Dermis microvascular lymphatic vessel endothelial cell (primary cell): ENCODE results near the gene GPR55. TPM values are rescaled to one million over a fixed set of nuclear protein-coding genes. Genes with fewer than 3 reads are reported as not detected.

Experiments used
- DNase-seq, 2 donors: peaks; one replicate each; pipeline versions ENCODE4 v3.0.0 to v3.0.0-alpha.2; 2010; ENCODE audit warnings: low read depth in 2 of 2
- total RNA-seq: library from RNA; depleted of rRNA; stranded (reverse); fragments of >200 nt; gene quantifications from 2 replicates; pipeline ENCODE4 v1.2.1, GENCODE V29; 2014

Gene GPR55
- total RNA-seq, 1 donor from 2014 or later = not detected

DNA sequence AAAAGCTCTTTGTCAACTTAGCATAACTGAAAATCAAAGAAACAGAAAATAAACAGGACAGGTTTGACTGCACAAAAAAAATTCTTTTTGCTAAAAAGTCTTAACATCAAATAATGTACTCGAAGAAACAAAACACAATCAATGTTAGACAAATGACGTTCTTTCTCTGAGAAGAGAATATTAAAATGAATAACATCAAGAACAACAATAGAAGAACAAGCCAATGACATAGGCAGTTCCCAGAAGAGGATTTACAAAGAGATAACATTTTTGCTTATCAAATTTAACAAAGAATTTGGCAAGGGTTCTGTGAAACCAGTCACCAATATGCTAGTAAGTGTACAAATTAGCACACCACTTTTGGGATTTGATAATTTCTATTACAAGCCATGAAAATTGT lies 5.8 kb downstream of the GPR55 start:
- DNase-seq = no peak

DNA sequence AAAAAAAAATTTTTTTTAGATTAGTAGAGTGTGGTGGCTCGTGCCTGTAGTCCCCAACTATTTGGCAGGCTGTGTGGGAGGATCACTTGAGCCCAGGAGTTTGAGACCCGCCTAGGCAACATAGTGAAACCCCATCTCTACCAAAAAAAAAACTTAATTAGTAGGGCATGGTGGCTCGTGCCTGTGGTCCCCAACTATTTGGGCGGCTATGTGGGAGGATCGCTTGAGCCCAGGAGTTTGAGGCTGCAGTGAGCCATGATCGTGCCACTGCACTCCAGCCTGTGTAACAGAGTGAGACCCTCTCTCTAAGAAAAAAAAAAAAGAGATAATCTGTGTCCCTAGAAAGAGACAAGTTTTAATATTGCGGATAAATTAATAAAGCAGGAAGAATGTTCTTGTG lies 8.8 kb downstream of the GPR55 start:
- DNase-seq = no peak

DNA sequence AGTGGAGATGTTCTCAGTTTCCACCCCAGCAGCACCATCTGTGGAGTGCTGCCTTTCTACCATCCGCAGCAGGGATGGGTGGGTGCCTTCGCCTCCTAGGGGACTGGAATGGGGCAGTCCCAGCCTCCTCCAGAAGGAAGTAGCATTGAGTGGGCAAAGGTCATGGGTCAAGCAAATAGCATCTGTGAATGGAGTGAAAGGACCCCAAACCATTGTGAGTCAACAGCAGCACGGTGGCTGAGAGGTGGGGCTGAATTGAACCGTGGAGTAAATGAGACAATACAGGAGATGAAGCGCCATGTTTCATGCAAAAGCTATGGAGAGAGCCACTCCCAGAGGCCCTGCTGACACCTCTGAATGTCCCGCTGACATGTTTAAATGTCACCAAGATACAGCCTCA lies 9.7 kb downstream of the GPR55 start:
- no peak for DNase-seq

DNA sequence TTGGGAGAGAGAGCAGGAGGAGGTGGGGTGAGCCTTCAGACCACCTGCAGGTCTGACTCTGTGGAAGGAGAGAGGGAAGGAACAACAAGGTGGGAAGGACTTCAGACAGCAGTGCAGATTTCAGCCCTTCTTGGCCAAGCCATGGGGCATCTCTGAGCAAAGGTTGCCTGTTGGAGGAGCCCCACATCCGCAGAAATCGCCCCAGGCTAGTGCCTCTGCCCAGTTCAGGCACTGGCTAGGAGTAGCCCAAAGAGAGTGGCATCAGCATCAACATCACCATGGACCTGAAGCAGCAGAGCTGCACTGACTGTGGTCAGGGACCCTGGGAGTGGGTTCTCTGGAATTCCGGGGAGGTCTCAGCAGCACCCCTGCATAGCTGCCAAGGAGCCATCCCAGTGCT lies 10.2 kb downstream of the GPR55 start:
- DNase-seq = no peak

DNA sequence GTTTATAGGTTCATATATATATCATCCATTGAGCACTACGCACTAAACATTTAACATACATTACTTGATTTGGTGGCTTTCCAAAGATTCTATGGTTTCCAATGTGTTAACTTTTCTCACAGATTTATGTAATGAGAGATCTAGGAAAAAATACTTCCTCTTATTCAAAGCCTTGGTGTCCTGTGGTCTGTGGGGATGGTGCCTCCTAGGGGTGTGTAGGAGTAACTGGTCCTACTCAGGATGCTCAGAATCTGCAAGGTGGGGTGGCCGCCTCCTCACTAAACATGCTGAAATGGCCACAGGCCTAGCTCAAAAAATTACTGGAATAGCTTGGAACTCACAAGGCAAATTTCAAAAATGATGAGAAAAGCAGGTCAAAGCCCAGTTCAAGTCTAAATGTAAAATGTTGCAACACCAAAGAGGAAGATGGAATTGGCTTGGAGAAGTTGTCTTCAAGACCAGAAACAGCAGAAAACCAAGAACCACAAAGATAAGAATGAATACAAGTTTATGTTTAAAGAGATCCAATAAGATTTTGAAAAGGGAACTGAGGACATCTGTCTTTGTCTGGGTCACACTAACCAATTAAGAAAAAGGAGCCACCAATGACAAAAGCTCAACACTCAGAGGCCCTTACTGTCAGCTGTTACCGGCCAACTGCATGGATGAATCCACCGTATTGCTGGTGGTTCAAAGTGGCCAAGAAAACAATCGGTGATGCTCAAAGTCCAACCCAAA lies 11.5 kb downstream of the GPR55 start:
- peak; percentile 14 to 36 for DNase-seq

DNA sequence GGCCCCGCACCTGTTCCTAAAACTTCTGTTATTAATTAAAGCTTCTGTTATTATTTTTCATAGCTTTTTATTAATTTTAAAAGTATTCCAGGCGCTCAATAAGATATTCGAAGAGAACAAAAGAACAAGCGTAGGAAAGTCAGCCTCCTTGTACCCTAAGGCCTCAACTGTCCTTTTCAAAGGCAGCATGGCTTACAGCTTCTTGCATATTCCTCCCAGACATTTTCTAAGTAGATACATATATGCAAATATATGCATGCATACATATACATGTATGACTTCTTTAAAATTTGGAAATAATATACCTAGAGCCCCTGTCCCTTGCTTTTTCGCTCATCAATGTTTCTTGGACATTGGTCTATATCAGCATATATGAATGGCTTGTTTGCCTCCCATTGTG lies 12.3 kb downstream of the GPR55 start:
- DNase-seq = no peak

DNA sequence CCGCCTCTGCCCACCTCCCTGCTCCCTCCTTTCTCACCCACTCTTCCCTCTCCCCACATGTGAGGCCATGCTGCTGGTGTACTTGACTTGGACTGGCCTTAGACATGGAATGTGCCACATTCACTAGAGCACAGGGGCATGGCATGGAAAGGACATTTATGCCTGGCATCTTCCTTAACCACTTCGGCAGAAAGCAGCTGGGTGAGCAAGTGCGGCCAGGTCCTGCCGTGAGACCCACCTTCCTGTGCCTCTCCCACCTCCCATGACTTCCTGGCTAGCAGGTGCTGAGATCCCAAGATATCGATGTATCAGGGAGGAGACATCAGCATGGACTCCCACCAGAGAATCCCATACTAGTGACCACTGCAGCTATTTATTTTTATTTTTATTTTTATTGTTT lies 13.0 kb downstream of the GPR55 start:
- no peak for DNase-seq

DNA sequence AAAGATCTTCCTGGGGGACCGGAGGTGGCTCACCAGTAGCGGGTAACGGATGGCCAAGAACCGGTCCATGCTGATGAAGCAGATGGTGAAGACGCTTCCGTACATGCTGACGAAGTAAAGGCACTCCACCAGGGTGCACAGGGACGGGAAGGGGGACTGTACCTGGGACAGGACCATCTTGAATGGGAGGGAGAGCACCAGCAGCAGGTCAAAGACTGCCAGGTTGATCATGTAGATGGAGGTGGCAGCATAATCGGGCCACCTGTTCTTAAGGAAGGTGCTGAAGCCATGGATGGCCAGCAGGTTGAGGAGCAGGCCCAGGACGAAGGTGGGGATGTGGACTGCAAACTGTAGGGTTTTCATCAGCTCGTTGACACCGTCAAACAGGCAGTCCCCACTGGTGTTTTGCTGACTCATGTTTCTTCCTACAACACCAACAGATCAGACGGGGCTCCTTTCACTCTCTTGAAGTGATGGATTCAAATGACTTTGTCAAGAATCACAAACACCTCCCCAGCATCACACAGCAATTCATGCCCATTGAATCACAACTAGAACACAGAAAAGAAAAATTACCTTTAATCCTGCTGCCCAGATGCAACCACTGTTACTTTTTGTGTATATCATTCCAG lies 14.4 kb downstream of the GPR55 start:
- no peak for DNase-seq

DNA sequence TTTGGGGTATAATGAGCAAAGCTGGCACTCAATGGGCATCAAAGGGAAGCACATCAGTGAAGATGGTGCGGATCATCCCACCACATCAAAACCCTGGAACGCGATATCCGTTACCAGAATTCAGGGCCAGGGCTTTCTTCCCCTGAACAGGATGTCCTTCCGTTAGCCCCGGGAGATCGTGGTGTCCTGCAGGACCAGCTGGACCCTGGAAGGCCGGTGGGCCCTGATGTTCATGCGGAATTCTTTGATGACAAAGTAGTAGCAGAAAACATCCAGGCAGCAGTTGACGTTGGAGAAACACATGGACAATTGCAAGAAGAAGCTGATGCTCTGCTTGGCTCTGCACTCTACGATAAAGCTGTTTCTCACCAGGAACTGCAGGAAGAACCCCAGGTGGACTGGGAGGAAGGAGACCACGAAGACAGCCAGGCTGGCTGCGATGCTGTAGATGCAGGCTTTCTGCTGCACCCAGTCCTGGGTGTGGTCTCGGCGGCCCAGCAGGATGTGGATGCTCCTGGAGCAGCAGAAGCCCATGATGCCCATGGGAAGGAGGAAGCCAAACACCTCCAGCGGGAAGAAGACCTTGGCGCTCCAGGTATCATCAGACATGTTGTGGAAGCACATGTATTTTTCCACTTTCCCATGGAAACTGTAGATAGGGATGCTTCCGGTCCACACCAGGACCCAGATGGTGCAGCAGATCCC lies 15.0 kb downstream of the GPR55 start:
- no peak for DNase-seq

DNA sequence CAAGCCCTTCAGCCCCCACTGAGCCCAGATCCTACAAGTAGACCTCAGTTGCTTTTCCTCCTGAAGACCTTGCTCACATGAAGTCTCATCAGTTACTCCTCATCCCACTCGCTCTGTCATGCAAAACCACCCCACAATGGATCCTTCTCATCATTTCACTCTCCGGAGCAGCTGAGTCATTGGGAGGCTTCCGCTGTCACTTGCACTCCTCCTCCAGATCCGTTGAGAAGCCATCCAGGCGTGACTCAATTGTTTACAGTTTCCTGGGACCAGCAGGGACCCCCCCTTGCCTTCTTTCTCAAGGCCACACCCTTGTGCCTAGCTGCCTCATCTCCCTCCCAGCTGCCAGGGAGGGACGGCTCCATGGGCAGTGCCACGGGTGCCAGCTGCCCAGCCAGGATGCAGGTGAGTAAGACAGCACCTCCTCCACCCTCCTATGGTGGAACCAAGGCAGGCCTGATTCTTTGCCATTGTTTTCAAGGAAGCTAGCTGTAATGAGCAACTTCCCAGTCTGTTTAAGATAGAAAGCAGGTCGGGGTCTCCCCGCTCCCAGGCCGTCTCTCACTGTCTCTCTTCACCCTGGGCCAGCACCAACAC lies 16.3 kb downstream of the GPR55 start:
- DNase-seq = peak in 1 of 2 donors; percentile 16

DNA sequence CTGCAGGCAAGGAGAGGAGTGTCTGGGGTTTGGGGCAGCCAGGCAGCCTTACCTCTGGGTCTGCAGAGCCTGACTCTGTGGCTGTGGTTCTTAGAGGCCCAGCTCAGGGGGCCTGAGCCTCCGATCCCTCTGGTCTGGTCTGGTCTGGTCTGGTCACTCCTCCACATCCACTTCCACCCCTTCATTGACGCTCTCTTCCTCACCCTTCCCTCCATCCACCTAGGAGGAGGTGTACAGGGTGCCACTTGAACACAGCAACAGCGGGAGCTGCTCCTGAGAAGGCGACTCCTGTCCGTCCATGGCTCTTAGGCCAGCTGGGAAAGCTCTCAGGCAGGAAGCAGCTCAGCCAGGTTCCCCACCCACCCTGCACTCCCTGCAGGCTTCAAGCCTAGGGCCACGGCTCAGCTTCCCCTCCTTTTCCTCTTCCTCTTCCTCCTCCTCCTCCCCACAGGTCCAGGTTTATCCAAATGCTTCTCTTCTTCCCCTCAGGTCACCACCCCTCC lies 16.9 kb downstream of the GPR55 start:
- no peak for DNase-seq

DNA sequence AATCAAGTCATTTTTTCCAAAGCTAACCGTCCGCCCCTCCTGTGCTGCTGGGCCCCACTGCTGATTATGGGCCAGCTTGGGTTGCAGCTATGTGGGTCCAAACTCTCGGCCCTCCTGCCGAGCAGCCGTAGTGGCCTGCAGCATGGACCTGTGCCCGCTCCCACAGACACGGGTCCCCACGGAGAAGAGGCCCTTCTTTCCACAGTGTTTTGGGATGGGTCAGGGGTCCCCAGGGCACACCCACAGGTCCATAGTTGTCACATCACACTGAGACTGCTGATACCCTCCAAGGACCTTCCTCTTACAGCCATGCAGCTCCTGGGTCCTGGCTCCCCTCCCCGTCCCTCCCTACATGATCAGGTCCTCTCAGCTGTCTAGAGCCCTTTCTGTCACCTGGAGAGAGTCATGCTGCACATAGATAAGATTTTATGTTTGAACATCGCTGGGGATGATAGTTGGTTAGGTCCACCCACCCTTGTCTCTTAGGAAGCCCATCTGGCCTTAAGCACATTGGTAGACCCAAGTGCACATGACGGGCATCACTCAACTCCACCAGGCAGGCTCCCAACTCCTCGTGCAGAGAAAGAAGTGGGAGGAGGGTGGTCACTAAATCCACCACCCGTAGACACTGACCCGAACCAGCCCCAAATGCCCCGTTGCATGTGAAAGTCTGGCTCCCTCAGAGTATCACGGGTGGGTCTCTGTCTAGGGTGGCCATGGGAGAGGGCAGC lies 17.5 kb downstream of the GPR55 start:
- DNase-seq = no peak

DNA sequence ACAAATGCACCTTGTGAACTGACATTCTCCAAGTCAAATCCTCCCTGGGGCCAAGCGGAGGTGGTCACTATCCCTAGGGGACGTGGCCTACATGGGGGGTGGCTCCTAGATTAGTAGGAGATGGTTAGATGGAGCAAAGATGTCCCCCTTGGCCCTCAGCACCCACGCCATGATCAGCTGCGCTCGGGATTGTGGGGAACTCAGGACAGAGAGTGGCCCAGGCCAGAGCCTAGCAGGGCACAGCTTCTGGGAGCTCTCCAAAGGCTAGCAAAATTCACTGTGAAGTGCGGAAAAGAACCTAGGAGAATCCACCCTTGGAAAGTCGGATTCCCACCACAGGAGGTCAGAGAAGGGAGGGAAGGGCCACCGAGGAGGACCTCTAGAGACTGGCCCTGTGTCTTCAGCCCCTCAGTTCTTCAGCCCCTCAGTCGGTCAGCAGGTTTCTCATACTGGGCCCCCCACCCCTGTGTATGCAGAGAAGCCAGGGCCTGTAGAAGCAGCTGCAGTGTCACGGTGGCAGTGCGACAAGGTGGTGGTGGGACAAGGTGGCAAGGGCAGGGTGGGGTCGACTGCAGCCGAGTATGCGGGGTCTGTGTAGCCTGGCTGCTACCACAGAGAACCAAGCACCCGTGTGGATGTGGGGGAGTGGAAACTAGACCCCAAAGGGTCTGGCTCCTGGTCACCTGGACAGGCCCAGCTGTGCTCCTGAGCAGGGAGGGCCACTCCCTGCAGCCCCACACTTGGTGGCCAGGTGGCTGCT lies 18.4 kb downstream of the GPR55 start:
- no peak for DNase-seq

DNA sequence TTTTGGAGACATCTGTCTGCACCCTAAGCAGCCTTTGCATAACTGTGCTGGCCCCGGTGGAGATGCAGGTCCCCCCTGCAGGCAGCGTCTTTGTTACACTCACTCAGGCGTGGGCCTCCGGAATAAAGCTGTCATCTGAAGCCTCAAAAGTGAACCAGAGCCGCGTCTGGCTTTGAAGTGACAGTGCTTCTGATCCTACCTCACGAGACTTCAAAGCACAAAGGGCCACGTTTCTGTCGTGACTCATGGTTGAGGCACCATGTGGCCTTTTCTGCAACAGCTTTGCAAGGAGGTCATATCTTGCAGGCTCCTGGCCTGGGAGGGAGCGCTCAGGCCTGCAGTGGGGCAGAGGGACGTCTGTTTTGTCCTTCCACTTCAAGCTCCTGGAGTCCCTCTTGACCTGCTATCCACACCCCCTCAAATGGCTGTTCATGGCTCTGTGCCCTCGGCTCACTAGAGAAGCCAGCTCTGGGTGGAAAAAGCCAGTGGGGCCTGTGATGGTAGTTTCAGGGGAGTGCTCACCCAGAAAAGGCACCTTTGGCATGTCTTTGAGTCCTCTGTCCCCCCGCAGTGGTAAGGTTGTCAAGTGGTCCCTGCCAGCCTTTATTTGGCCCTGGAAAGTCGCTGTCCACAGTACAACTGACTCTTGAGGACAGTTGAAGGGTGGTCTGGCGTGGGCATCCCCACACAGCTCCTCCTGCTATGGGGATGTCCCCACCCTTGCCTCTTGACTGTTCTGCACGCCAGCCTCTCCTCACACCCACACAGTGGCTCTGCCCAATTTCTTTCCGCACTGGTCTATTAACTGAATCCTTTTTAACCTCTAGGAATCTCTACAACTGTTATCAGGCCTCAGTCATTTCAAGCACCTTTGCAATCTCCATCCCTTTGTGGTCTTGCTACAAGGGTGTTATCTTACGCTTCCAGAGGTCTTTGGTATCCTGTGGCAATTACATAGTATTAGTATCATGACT lies 19.3 kb downstream of the GPR55 start:
- DNase-seq = no peak

DNA sequence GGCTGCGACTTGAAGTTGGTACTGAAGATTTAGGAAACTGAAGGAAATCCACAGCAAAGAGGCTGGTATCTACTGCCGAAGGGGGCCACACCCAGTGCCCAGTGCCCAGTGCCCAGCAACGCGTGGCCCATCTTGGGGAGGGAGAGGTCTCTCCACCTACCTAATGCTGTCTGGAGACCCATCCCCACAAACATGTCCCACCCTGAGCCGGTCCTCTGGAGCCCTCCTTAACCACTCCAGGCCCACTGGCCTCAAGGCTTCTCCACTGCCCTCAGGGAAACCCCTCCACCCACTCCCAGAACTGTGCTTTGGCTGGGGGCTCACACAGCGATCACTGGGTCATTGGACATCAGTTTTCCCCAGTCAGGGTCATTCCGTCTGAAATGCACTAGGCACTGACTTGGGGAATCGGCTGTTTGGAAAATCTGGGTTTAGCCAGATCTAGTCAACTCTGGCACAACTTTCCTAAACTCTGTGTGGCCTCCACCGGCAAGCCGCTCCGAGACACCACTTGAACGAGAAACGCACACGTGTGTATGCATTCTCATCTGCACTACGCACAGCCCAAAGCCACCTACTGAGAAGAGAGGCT lies 20.1 kb downstream of the GPR55 start:
- DNase-seq = no peak

DNA sequence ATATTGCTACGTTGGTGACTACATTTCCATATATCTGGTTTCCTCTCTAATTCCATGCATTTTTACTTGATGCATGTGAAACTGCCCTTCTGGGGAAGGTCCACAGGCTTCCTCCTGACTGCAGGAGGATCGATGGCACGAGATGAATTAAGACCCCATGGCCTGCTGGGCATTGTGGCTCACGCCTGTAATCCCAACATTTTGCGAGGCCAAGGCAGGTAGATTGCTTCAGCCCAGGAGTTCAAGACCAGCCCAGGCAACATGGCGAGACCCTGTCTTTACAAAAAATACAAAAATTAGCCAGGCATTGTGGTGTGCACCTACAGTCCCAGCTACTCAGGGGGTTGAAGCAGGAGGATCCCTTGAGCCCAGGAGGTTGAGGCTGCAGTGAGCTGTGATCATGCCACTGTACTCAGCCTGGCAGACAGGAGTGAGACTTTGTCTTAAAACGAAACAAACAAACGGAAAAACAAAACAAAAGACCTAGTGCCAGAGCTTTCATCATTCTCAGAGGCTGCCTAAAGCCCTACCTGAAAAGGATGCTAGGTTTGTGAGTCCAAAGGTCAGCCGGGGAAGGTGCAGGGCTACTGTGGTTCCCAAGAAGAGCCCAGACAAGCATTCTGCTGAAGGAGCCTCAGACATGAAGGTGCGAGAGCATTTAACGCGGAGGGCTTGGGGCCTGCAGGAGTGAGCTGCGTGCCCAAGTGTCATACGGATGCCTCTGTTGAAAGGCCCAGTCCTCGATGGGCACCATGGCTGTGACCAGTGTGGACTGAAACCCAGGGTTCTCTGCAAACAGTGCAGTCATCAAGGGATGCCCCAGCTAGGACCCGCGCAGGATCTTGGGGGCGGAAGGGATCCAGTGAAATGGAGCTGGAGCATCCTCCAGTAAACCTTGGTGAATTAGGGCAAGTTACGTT lies 21.6 kb downstream of the GPR55 start:
- no peak for DNase-seq

DNA sequence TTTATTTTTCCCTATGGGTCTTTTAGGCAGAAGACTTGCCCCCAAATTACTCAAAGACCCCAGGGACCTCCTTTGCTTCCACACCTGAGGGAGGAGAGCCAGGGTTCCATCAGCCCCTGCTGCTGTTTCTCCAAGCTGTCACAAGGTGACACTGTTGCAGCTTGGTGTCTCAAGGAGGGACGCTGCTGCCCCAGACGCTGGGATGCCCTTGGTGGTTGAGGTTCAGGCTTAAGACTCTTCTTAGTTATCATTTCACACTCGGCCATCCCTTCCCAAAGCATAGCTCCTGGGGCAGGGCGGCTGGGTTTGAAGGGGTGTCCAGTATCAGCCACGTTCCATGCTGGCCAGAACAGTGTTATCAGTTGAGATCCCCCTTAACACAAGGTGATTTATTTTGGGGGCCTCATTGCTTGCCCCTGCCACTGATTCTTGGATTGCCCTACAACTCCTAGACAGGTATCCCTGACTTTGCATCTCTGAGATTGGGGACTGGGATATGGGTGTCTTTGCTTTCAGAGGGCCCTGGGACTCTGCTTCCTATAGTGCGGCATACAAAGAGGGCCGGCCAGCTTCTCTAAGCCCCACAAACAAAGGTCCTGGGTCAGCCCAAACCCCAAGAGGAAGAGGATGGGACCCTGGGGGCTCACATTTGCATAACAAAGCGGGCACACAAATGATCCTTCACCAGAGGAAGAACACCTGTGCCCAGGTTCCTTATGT lies 22.7 kb downstream of the GPR55 start:
- DNase-seq = peak; percentile 1 to 62
